Kidney tubule cell (primary cell): ENCODE data around the gene PANX2.
A peak's percentile ranks its signal among the peaks of the same experiment; 100 is the strongest.
"Not testable (repeated sequence)": the region's sequence is repeated elsewhere in the genome, so short reads cannot be mapped to it uniquely, and the experiment has no call there.

ENCODE experiments used
- DNase-seq: peaks from one replicate; pipeline ENCODE4 v3.0.0-alpha.2; 2018; ENCODE audit warnings: low spot score

The PANX2 gene

DNA sequence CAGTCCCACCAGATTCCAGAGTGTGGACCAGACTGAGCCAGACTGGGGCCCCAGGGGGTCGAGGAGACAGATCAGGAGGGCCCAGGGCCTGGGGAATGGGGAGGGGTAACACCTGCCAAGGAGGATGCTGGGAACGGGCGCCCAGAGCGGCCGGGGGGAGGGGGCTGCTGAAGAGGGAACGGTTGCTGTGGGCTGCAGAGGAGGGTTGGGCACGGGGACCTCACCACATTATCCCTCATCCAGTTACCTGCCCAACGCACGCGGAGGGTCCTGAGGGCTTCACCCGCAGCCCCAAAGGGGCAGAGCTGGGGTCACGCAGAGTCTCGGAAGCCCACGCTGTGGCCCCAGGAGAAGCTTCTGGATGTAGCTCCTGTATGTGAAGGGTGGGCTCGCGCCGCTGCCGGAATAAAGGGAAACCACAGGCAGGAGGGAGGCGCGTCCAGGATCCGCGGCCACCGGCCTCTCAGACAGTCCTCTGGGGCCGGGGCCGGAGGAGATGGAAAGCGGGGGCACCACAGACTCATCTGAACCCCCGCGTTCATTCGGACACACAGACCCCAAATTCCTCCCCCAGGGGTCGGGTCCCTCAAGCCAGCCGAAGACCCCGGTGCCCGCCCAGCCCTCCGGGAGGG, 29.4 kb downstream of the PANX2 start:
- peak; percentile 22 for DNase-seq

DNA sequence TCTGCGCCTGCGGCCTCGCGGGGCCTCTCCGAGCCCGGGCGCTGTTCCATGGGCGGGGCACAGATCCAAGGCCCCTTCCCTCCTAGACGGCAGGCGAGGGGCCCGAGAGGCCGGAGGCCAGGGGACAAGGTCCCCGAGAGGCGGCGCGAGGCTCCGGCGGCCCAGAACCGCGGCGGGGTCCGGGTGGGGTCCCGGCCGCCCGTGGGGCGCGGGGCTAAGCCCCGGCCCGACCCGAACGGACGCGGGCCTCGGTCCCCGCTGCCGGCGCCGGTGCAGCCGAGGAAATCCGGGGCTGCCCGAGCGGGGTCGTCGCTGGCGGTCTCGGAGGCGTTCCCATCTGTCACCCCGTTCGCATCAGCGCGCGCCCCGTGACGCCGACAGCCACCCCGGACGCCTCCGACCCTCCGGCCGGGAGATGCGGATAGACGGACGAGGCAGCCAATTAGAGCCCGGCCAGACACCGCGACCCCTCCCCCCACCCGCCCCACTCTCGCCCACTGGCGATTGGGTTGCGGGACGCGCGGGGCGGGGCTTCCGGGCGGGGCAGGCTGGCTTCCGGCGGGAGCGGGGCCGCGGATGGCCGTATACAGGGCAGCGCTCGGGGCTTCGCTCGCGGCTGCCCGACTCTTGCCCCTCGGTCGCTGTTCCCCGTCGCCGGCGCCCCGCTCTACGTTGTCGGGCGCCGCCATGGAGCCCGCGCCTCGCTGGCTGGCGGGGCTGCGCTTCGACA, 30.1 kb downstream of the PANX2 start, which contains the start of gene SELENOO:
TSS of gene SELENOO (plus strand) at position 551 of the 730 bp plus-strand sequence. CDS start at position 577, 26 bp downstream.
- DNase-seq, result peak; percentile 91

DNA sequence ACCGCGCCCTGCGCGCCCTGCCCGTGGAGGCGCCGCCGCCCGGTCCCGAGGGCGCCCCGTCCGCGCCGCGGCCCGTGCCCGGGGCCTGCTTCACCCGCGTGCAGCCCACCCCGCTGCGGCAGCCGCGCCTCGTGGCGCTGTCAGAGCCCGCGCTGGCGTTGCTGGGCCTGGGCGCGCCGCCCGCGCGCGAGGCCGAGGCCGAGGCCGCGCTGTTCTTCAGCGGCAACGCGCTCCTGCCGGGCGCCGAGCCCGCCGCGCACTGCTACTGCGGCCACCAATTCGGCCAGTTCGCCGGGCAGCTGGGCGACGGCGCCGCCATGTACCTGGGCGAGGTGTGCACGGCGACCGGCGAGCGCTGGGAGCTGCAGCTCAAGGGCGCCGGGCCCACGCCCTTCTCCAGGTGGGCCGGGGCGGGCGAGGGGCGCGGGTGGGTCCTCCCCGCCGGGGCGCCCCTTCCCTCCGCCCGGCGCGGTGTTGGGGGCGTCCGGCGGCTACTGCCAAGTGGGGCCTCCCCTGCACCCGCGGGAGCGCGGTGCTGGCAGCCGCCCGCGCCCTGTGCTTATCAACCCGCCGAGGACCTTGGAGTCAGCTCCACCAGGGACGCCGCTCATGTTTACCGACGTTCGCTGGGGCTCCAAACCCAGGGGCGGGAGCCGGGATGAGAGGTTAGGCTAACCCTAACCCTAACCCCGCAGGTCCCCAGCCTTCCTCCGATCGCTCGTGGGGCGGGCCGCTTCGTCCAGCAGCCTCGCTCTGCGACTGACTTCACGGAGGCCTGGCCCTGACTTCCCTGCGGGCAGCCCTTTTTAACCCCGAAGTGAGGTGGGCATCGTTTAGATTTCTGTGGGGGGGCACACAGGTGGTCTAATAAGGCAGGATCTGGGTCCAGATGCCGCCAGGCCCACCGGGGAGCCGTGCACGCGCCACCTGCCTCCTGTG, 30.9 kb downstream of the PANX2 start:
- no peak for DNase-seq

DNA sequence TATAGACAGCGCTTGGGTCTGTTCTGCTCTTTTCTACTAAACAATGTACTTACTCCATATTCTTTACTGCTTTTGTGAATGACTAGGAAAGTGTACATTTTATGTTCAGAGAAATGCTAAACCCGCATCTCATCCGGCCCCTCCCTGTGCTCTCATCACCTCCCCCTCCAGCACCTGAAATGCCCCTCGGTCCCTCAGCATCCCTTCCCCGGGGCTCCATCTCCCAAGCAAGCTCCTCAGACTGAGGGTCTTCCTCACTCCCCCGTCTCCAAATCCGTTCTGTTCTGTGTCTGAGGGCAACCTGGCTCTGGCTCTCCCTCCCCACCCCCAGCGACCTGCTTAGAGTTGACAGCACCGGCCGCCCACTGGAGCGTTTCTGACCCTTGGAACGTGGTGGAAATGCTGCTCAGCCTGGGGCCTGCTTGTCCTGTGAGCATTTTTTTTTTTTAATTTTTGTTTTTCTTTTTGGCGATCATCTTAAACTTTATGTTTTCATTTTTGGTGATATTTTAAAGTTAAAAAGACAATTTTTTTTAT, 31.7 kb downstream of the PANX2 start:
- DNase-seq, result peak; percentile 24

- no peak for DNase-seq
Observed at GRCh38 chr22:50203288-50203687, 32.8 kb downstream of the PANX2 start.

GRCh38 chr22:50204571-50204970, 34.0 kb downstream of the PANX2 start:
- no peak for DNase-seq

DNA sequence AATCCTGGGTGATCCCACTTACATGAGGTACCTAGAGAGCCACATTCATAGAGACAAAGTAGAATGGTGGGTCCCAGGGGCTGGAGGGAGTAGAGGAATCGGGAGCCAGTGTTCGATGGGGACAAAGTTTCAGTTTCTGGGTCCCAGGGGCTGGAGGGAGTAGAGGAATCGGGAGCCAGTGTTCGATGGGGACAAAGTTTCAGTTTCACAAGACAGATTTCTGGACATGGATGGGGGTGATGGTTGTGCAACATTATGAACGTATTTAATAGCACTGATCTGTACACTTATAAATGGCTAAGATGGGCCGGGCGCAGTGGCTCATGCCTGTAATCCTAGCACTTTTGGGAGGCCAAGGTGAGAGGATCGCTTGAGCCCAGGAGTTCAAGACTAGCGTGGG, 34.5 kb downstream of the PANX2 start:
- DNase-seq, result not testable (repeated sequence)

- DNase-seq, result no peak
Observed at GRCh38 chr22:50205781-50206569, 35.4 kb downstream of the PANX2 start.

DNA sequence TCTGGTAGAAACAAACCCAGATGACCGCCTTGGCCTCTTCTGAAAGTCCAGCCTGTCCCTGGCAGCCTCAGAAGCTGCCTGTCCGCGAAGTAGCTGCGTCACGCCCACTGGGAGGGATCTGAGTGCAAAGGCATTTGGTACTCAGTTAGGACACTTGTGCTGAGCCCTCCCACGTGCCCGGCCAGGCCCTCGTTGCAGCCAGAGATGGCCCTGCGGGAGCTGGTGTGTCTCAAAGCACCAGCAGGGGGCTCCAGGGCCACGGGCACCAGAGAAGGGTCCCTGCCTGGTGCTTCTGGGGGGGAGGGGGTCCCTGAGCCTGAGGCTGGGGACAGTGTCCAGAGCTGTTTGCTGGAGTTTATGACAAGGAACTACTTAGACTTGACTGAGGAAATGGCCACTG, 36.1 kb downstream of the PANX2 start:
- DNase-seq, result peak; percentile 28

GRCh38 chr22:50207383-50208140, 37.0 kb downstream of the PANX2 start:
- DNase-seq, result no peak

DNA sequence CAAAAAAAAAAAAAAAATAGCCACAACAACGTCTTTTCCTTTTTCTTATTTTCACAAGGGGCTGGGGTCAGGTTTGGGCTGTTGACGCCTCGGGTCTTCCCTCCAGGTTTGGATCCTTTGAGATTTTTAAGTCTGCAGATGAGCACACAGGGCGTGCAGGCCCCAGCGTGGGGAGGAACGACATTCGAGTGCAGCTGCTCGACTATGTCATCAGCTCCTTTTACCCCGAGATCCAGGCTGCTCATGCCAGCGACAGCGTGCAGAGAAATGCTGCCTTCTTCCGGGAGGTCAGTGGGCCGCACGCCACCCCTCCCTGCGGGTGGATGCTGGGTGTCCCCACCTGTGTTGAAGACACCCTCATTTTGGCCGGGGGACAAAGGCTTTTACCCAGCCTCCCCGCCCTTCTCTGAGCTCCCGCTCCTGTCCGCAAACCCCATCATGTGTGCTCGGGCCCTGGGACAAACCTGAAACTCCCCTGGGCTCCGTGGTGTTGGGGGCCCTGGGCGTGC, 38.0 kb downstream of the PANX2 start:
- DNase-seq, result no peak

DNA sequence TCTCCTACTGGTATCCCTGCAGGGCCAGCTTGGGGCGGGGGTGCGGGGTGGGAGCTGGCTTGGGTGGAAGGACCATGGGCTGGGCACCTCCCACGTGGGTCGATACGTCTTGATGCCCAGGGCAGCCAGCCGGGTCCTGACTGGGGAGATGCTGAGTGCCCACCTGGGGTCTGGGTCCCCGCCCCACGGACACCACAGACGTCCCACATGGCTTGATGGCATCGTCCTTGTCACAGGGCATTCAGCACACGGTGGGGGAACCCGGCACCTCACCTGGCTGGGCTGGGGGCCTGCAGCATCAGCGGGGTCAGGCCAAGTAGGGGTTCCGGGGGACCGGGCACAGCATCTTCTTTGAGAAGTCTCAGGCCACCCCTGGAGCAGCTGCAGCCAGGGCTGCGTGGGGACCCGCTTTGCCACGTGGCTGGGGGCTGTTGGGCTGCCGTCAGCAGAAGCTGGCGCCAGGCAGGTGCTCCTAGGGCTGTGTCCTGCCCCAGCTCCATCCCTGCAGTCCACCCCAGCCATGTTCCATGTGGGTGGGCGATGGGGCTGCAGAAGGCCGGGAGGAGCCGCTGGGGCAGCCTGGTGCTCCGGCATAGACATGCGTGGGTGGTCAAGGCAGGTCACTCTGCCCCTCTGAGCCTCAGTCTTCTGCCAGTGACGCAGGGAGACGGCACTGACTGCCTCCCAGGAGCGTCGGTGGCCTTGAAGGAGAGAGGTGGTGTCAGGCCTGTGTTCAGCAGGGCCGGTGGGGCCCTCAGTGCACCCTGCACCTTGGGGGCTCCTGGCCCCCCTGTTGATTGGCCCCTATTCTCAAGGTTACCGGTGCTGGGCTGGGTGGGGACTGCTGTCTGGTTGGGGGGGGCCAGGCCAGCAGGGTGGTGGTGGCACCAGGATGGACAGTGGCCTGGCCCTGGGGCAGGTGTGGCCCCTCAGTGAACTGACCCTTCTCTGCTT, 38.7 kb downstream of the PANX2 start:
- no peak for DNase-seq

DNA sequence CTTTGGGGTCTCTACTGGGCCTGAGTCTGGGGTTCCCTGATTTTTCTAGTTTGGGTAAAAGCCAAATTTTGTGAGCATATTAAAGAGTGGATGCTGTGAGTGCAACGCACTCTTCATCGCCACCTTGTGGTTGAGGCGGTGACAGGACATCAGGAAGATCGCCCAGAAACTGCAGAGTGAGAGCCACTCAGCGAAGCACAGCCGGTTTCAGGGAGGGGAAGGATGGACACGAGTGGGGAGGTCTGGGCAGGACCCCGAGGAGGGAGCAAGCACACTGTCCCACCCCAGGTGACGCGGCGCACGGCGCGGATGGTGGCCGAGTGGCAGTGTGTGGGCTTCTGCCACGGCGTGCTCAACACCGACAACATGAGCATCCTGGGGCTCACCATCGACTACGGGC, 39.4 kb downstream of the PANX2 start:
- DNase-seq, result peak; percentile 59

- DNase-seq, result no peak
Observed at GRCh38 chr22:50210378-50211139, 40.0 kb downstream of the PANX2 start.

- no peak for DNase-seq
Observed at GRCh38 chr22:50211147-50211546, 40.6 kb downstream of the PANX2 start.

- no peak for DNase-seq
Observed at GRCh38 chr22:50213263-50213662, 42.7 kb downstream of the PANX2 start.

DNA sequence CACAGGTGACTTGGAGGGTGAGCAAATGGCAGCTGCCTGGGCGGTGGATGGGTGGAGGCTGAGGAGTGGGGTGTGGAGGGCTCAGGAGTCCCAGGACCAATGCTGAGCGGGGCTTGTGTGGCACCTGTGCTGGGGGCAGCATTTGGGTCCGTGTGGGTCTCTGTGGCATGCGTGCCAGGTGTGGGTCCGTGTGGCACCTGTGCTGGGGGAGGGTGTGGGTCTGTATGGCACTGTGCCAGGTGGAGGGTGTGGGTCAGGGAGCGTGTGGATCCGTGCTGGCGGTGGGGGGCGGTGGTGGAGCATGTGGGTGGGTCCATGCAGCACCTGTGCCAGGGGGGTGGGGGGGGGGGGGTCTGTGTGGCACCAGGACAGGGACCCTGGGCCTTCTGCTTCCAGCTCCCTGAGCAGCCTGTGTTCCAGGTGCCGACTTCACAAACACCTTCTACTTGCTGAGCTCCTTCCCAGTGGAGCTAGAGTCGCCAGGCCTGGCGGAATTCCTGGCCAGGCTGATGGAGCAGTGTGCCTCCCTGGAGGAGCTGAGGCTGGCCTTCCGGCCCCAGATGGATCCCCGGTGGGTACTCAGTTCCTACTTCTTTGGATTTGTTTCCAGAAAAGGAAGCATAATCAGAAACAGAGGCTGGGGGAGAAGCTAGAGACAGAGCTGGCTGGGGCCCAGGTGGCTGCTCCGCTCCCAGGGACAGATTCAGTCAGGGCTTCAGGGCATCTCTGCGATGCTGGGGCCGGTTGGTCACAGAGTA, 44.9 kb downstream of the PANX2 start:
- DNase-seq, result no peak
